Sciatic nerve (tissue), 2 donors: Measurements from ENCODE around the gene MNS1. TPM values are rescaled to one million over a fixed set of nuclear protein-coding genes. Genes with fewer than 3 reads are reported as not detected.

Experiments used
- ATAC-seq: fragments of 200-7000 bp; cut with Tn5 transposase; one replicate; pipeline ENCODE4 v1.9.1; 2020; ENCODE audit warnings: mild to moderate bottlenecking, moderate library complexity
- DNase-seq: peaks from one replicate; pipeline ENCODE4 v3.0.0-alpha.2; 2020; ENCODE audit warnings: low spot score
- intact Hi-C: fragments of 100-400 bp; cut with DNase I; formaldehyde crosslinking; loops from one replicate; pipeline ENCODE4 v1.14.2; 2022
- total RNA-seq: library from RNA; stranded (reverse); fragmentation: NEBNext Ultra II Directional; extraction: Animal tissue kit (Norgen Biotek cat#: 25700); gene quantifications from one replicate; pipeline ENCODE4 v1.2.1, GENCODE V29; 2021
- donor health status: DM: no; HTN: no; CAD: no.
- donor health status: DM: no; HTN: no; CAD: no.

The MNS1 gene
- total RNA-seq, 1 donor from 2014 or later, result 5.1 TPM

- no peak for DNase-seq
- no peak for ATAC-seq
- intact Hi-C loops, result no loop called here
Measured at GRCh38 chr15:56383010-56383409, 81.9 kb downstream of the MNS1 start.

Other genes with a start within 250 kb of the MNS1 start
- 19.6 TPM for gene RFX7, start 221.3 kb downstream of the MNS1 start, total RNA-seq
- 8.1 TPM for gene TEX9, start 99.7 kb downstream of the MNS1 start, total RNA-seq